ENCODE measurements around the gene PAX2. TPM values are rescaled to one million over a fixed set of nuclear protein-coding genes. Genes with fewer than 3 reads are reported as not detected.

The PAX2 gene
- total RNA-seq, 1 donor from 2014 or later: 4.4 TPM

DNA sequence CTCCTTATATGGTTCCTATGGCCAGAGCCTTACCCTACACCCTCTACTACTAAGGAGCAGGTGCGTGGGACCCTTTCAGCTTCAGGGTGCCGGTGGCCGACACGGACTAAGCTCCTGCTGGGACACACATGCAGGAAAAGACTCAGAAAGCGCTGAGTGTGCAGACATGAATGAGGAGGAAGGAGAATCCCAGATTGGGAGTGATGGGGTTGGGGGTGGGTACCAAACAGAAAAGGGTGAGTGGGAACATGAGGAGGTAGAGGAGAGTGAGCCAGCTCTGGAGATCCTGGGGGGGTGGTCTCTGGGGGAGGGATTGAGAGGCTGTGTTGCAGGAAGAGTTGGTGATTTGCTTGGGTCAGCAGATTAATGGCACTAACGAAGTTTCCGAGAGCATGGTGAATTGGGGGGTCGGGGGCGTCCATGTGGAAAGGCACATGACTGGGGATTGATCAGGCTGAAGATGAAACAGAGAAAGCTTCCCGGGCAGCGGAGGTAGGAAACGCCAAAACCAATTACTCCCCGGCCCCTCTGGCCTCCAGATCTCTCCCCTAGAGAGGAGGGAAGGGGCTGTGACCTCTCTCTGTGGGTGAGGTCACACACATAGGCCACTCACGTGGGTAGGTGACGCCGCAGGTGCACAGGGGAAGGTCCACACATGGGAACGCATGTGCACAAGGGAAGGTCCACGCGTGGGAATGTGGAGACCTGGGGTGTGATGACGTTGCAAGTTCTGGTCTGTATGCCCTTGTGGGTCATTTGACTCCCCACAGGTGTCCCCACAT lies 129.5 kb downstream of the PAX2 start:
- Mint-ChIP-seq H3K9me3 (no peaks in the 10 kb centered on the region), H3K27me3 (peaks cover 47% of the 10 kb centered on the region), H3K4me1 (ENCODE audit: unreplicated experiment) (peaks cover 46% of the 10 kb centered on the region), H3K4me3 (no peak overlapping the region), H3K36me3 (no peaks in the 10 kb centered on the region), H3K27ac (no peak overlapping the region)
- no peak for DNase-seq (ENCODE audit: extremely low spot score, unreplicated experiment)
- TF ChIP-seq, protein P1, sequence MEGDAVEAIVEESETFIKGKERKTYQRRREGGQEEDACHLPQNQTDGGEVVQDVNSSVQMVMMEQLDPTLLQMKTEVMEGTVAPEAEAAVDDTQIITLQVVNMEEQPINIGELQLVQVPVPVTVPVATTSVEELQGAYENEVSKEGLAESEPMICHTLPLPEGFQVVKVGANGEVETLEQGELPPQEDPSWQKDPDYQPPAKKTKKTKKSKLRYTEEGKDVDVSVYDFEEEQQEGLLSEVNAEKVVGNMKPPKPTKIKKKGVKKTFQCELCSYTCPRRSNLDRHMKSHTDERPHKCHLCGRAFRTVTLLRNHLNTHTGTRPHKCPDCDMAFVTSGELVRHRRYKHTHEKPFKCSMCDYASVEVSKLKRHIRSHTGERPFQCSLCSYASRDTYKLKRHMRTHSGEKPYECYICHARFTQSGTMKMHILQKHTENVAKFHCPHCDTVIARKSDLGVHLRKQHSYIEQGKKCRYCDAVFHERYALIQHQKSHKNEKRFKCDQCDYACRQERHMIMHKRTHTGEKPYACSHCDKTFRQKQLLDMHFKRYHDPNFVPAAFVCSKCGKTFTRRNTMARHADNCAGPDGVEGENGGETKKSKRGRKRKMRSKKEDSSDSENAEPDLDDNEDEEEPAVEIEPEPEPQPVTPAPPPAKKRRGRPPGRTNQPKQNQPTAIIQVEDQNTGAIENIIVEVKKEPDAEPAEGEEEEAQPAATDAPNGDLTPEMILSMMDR (conservative IDR thresholded peaks at IDR 0.05): no peak

DNA sequence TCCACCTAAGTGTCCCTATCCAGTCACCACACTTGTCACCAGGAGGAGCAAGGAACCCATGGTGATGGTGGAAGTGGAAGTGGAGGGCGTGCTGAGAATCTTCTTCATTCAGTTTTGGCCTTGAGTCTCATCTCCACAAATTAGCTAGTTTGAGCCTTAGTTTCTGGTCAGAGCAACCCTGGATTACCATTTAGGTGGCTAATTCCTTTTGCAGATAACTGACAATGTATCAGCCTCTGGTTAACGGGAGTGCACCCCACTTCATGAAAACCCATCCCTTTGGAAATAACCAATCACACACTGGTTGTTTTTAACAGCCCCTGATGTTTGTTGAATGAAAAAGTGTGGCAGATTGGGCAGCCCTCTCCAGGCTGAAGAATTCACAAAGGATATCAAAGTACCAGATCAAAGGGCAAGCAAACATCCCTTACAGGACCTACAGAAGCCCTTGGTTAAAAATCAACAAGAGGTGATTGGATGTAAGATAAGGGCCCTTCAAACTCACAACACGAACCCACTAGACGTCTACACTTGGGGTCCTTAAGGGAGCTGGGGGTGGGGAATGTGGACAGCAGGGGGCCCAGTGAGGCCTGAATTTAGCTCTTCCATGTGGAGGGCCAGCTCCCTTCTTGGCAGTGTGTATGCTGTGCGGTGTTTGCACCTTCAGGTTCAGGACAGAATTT lies 130.2 kb downstream of the PAX2 start:
- no peak overlapping the region for H3K27ac Mint-ChIP-seq
- H3K27me3 Mint-ChIP-seq: peaks cover 48% of the 10 kb centered on the region
- H3K9me3 Mint-ChIP-seq: no peaks in the 10 kb centered on the region
- no peak for DNase-seq (ENCODE audit: extremely low spot score, unreplicated experiment)
- peaks cover 41% of the 10 kb centered on the region for H3K4me1 Mint-ChIP-seq (ENCODE audit: unreplicated experiment)
- H3K4me3 Mint-ChIP-seq: no peak overlapping the region
- no peaks in the 10 kb centered on the region for H3K36me3 Mint-ChIP-seq
- TF ChIP-seq, protein P1 (conservative IDR thresholded peaks at IDR 0.05): no peak

DNA sequence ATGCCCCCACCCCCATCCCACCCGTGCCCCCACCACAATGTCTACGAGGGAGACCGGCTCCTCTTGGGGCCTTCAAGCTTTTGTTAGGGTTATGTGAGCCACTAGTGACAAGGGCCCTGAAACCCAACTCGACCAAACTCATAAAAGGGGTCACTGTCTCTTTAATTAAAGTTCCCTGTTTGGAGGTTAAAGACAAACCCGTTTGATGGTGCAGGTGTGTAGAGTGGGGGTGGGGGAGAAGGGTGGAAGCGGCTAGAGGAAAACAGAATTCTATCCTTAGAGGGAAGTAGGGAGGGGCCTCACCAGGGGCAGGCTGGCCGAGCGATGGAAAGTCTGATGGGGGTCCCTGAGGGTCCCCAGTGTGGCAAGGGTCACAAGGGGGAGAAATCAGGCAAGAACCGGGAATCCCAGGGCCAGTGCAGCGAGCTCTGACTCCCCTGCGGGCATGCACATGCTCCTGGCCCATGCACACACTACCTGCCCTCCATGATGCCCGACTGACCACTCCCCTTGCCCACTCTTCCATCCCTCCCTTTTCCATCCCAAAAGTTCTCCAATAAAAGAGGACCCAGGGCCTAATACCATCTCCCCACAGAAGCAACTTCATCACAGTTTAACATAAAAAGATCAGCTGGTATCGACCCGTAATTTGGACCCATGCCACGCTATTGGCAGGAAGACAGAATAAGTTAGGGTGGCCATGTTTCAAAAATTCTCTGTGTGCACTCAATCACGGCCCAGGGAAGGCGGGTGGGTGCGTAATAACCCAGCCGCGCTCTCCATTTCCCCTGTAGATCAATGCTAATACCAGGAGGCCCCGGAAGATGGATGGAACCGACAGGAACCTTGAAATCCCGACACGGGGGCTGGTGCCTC lies 131.4 kb downstream of the PAX2 start:
- no peak overlapping the region for H3K27ac Mint-ChIP-seq

DNA sequence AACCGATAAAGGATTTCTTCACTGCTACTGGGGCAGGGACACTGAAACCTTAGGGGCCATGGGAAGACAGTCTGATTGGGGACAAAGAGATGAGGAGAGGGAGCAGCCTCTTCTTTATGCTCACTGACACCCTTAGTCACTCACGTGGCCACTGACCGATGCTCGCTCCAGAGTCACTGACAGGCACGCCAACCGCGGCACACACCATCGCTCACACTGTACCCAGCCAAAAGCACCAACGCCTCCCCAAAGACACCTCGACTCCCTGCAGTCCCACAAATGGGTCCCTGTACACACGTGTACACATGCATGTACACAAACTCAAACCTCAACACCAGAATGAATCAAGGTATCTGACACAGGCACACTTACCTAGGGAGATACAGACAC lies 132.1 kb downstream of the PAX2 start:
- H3K9me3 Mint-ChIP-seq: no peaks in the 10 kb centered on the region
- no peak overlapping the region for H3K27ac Mint-ChIP-seq
- TF ChIP-seq, protein P1 (conservative IDR thresholded peaks at IDR 0.05): no peak
- no peak overlapping the region for H3K4me3 Mint-ChIP-seq
- H3K4me1 Mint-ChIP-seq (ENCODE audit: unreplicated experiment): peaks cover 47% of the 10 kb centered on the region
- peaks cover 60% of the 10 kb centered on the region for H3K27me3 Mint-ChIP-seq
- no peak for DNase-seq (ENCODE audit: extremely low spot score, unreplicated experiment)
- no peaks in the 10 kb centered on the region for H3K36me3 Mint-ChIP-seq

More for the DNA sequence above, 131.4 kb downstream of the PAX2 start:
- H3K4me1 Mint-ChIP-seq (ENCODE audit: unreplicated experiment): peaks cover 46% of the 10 kb centered on the region
- peaks cover 58% of the 10 kb centered on the region for H3K27me3 Mint-ChIP-seq
- DNase-seq (ENCODE audit: extremely low spot score, unreplicated experiment): no peak
- H3K36me3 Mint-ChIP-seq: no peaks in the 10 kb centered on the region
- TF ChIP-seq, protein P1 (conservative IDR thresholded peaks at IDR 0.05): no peak
- no peaks in the 10 kb centered on the region for H3K9me3 Mint-ChIP-seq
- no peak overlapping the region for H3K4me3 Mint-ChIP-seq

DNA sequence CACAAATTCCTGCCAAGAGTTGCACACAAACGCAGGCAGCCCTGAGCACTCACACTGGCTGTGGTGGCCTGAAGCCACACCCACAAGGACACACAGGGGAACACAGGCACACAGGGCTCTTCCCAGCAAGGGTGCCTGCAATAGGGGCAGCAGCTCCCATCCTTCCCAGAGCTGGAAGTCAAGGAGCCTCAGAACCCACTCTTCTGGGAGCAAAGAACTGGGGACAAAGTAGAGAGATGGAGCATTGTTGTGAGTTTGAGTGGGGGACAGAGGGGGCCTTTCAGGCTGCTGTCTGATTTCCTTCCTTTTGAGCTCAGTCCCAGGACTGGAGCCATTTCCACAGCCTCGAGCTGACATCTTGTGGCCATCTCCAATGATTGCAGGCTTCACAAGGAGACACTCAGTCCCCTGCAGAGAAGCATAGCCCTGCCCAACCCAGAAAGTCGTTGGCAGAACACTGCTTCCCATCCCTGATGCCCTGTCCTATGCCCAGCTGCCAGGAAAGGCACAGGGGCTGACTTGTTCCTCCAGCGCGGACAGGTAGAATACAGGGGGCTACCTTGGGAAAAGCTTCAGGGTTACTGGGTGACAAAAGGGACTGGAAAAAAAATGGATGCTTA lies 133.0 kb downstream of the PAX2 start:
- Mint-ChIP-seq H3K4me3 (no peak overlapping the region), H3K27me3 (peaks cover 59% of the 10 kb centered on the region), H3K27ac (no peak overlapping the region), H3K4me1 (ENCODE audit: unreplicated experiment) (peaks cover 46% of the 10 kb centered on the region), H3K36me3 (no peaks in the 10 kb centered on the region), H3K9me3 (no peaks in the 10 kb centered on the region)
- TF ChIP-seq, protein P1 (conservative IDR thresholded peaks at IDR 0.05): peak; percentile 90
- no peak for DNase-seq (ENCODE audit: extremely low spot score, unreplicated experiment)
